AG04449 (cell line): Measurements from ENCODE around the gene PLEKHA8.
A peak's percentile ranks its signal among the peaks of the same experiment; 100 is the strongest.

Experiments used
- CTCF ChIA-PET: fragments of 350-600 bp; formaldehyde crosslinking; extraction: SDS; loops from one replicate; lab custom pipeline; 2021; ENCODE audit warnings: antibody characterized with exemption; lab: Yijun Ruan, JAX
- POLR2A ChIA-PET: fragments of 400-600, 350-600 bp; formaldehyde crosslinking; extraction: SDS; loops from one replicate; lab custom pipeline; 2020; ENCODE audit warnings: antibody characterized with exemption, inconsistent platforms; lab: Yijun Ruan, JAX
- DNase-seq: peaks from one replicate; pipeline ENCODE4 v3.0.0-alpha.2; 2010; ENCODE audit warnings: low read depth, low spot score
- H3K4me3 ChIP-seq: 2 replicates; pipeline ENCODE4 v1.5.1; 2011; ENCODE audit warnings: low read depth, mild to moderate bottlenecking, control low read depth, low read length
- TF ChIP-seq, protein P1 (sequence below): IDR thresholded peaks from one replicate; pipeline ENCODE4 v1.5.1; 2011; ENCODE audit warnings: mild to moderate bottlenecking, moderate library complexity, low read length, control low read depth, inconsistent platforms; ENCODE audit not compliant: insufficient read depth; ENCODE audit errors: missing control alignments

The PLEKHA8 gene

DNA sequence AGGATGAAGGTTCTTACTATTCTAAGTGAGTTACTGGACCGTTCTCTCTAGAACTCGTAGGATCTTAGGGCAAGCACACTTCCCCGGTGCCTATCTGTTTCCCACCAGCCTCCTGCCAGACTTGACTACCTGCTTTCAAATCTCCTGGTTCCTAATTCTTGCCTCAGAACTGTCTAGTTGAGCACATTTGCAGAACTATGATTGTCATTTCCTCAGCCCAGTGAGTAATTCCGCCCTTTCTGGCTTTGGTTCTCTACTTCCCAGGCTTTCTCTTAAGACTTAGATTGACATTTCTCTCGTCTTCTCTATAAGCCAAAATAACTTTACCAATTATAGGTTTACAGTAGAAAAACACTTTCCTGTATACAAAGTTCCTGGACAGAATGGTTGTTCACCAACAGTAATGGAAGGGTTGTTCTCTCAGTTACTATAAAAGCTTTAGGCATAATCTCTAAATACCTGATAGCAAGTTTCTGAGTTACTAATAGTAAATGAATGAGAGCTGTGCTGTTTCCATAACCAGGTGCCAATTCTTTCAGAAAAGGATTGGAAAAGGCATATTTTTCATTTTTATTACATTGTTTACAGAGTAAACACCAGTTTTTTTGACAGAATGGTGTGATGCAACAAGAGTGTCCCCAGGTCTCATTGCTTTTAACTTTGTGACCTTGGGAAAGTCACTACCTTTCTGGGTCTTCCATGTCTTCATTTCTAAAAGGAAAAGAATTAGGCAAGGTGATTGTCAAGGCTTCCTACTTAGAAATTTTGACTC, 41.1 kb downstream of the PLEKHA8 start:
- TF ChIP-seq, protein P1, sequence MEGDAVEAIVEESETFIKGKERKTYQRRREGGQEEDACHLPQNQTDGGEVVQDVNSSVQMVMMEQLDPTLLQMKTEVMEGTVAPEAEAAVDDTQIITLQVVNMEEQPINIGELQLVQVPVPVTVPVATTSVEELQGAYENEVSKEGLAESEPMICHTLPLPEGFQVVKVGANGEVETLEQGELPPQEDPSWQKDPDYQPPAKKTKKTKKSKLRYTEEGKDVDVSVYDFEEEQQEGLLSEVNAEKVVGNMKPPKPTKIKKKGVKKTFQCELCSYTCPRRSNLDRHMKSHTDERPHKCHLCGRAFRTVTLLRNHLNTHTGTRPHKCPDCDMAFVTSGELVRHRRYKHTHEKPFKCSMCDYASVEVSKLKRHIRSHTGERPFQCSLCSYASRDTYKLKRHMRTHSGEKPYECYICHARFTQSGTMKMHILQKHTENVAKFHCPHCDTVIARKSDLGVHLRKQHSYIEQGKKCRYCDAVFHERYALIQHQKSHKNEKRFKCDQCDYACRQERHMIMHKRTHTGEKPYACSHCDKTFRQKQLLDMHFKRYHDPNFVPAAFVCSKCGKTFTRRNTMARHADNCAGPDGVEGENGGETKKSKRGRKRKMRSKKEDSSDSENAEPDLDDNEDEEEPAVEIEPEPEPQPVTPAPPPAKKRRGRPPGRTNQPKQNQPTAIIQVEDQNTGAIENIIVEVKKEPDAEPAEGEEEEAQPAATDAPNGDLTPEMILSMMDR, result no peak
- ChIA-PET POLR2A (no interaction called here), CTCF (interaction anchor here (0.6 to 0.8 kb wide), 2 partner anchors 59 to 445 kb away, joined by 3 read pairs; no protein-coding TSS in a partner anchor)
- no peak for DNase-seq
- no peak overlapping the region for H3K4me3 ChIP-seq

DNA sequence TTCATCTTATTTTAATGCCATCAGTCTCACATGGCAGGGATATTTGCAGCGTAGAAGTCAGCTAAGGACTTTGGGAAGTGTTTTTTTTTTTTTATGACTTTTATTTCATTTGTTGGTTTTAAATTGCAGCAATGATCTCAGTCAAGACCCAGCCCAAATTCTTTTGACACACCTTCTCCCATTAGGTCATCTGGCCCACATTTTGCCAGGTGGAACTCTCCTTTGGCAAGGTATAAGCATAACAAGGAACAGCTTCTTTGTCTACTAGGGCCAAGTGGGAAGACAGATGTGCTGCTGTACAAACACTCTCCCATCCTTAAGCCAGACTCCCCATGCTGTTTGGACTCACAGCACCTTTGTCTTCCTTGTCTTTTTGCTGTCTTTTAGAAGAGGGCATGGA, 41.8 kb downstream of the PLEKHA8 start:
- H3K4me3 ChIP-seq, result no peak overlapping the region
- POLR2A ChIA-PET, result interaction anchor here (0.5 kb wide), 1 partner anchor 23 kb away, joined by 4 read pairs; no protein-coding TSS in a partner anchor
- CTCF ChIA-PET, result interaction anchor here (0.6 to 2.0 kb wide), 4 partner anchors 8 to 446 kb away, joined by 3 to 9 read pairs (median 3); no protein-coding TSS in a partner anchor
- DNase-seq, result no peak
- TF ChIP-seq, protein P1, result no peak

DNA sequence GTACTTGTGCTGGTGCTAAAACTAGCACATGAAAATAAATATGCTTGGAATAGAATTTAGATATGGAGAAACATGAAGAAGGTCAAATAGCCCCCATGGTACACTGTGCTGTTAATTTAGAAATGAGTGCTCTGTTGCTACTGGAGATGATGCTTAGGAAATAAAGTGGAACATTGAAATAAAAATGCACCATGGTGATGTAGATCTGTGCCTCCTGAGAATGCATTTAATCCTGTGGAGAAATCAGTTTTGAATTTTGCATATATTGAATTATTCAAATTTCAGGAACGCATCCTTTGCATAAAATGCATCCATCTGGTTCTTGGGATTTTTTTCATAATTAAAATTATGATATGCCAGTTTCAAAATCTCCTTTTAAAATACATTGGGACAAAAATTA, 44.5 kb downstream of the PLEKHA8 start:
- no peak overlapping the region for H3K4me3 ChIP-seq
- no peak for DNase-seq
- ChIA-PET CTCF (interaction anchor here (0.7 to 5.3 kb wide), 12 partner anchors 10 to 438 kb away, joined by 3 to 84 read pairs (median 8); no protein-coding TSS in a partner anchor), POLR2A (no interaction called here)
- TF ChIP-seq, protein P1, result no peak

DNA sequence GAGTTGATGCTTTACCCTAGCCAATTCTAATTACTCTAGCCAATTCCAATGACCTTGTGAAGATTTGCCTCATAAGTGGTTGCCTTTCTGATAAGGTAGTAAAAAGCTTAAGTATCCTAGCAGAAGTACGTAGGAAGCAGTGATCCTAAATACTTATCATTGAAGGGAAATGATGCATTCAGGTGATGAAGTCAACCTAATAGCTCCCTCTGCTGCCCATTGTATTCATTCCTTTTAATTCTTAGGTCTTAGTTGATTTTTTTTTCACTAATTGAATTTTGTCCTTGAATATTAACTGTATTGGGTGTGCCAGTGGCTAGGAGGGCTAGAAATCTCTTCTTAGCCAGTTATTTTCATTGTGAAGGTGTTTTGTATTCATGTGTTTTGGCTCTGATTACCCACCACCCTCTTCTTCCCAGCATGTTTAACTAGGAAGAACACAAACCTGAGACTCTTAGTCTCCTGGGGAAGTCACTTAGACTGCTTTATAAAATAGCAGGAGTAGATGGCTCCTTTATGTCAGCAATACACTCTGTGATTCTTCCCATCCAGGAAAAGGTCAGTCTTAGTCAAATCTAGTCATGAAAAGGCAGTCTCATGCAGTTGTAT, 46.3 kb downstream of the PLEKHA8 start:
- POLR2A ChIA-PET, result interaction anchor here (0.5 kb wide), 1 partner anchor 1112 kb away, joined by 3 read pairs; no protein-coding TSS in a partner anchor
- no peak for DNase-seq

DNA sequence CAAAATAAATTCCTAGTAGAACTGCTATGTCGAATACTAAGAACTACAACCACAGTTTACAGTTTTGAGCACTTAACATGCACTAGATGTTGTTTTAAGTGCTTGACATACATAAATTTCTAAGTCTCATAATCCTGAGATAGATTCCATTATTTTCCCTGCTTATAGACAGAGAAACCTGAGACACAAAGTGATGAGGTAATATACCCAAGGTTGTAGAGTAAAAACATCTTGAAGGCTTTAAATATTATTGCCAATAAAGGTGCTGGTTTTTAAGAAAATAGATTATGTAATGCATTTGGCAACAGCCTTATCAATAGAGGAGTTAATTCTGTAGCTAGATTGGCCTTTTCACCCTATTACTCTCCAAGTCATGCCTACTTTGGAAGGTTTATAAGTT, 48.2 kb downstream of the PLEKHA8 start:
- TF ChIP-seq, protein P1, result no peak
- CTCF ChIA-PET, result interaction anchor here (1.3 to 5.3 kb wide), 8 partner anchors 13 to 329 kb away, joined by 4 to 84 read pairs (median 8); no protein-coding TSS in a partner anchor
- no peak overlapping the region for H3K4me3 ChIP-seq

More for the DNA sequence above, 46.3 kb downstream of the PLEKHA8 start:
- TF ChIP-seq, protein P1, result peak; percentile 45
- H3K4me3 ChIP-seq, result no peak overlapping the region
- CTCF ChIA-PET, result interaction anchor here (0.6 to 5.3 kb wide), 27 partner anchors 8 to 440 kb away, joined by 3 to 84 read pairs (median 4); partner anchors contain the start of gene MTURN

More for the DNA sequence above, 48.2 kb downstream of the PLEKHA8 start:
- DNase-seq, result no peak
- POLR2A ChIA-PET, result no interaction called here
